WI38 (cell line): ENCODE measurements around the gene MEF2A.

Experiments
- H3K4me3 ChIP-seq: 2 replicates; pipeline ENCODE4 v1.5.1; 2011; ENCODE audit warnings: low read depth, mild to moderate bottlenecking, control low read depth, low read length
- CTCF ChIP-seq: IDR thresholded peaks from 2 replicates; pipeline ENCODE4 v1.5.1; 2012; ENCODE audit warnings: low read depth, mild to moderate bottlenecking, control low read depth, low read length

MEF2A gene

GRCh38 chr15:99538261-99538660 is 27.5 kb upstream of the MEF2A start:
- no peak overlapping the region for H3K4me3 ChIP-seq
- TF ChIP-seq CTCF, result no peak

DNA sequence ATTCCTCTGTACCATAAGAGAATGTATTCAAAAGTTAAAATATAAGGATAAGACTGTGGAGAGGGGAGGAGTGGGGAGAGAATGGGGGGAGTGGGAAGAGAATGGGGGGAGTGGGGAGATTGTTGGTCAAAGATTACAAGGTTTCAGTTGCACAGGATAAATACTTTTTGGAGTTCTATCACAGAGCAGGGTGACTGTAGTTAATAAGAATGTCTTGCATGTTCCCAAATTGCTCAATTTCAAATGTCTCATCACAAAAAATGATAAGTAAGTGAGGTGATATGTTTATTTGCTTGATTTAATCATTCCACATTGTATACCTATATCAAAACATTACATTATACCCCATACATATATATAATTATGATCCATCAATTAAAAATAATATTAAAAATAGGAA is 23.0 kb upstream of the MEF2A start:
- TF ChIP-seq CTCF, result no peak
- no peak overlapping the region for H3K4me3 ChIP-seq

- no peak for TF ChIP-seq CTCF
- H3K4me3 ChIP-seq, result no peak overlapping the region
Measured at GRCh38 chr15:99545605-99546004, 20.2 kb upstream of the MEF2A start.

GRCh38 chr15:99546441-99547100 is 19.2 kb upstream of the MEF2A start:
- no peak for TF ChIP-seq CTCF
- H3K4me3 ChIP-seq, result no peak overlapping the region

GRCh38 chr15:99547517-99547916 is 18.3 kb upstream of the MEF2A start:
- TF ChIP-seq CTCF, result no peak
- no peak overlapping the region for H3K4me3 ChIP-seq

DNA sequence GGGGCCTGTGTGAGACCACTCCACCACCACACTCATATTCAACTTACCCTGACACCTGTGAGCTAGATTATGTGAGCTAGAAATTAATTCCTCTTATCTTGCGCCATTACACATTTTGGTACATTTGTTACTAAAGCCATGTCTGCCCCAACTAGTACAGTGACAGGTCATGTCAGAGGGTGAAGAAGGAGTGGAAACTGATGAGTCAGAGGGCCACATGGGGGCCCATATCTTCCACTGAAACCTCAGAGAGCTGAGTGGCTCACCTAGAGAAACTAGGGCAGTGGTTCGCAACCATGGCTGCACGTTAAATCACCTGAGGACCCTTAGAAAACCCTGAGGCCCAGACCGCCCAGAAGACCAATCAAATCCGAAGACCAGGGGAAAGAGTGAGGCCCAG is 15.7 kb upstream of the MEF2A start:
- TF ChIP-seq CTCF, result no peak
- no peak overlapping the region for H3K4me3 ChIP-seq

- H3K4me3 ChIP-seq, result no peak overlapping the region
- TF ChIP-seq CTCF, result no peak
Measured at GRCh38 chr15:99552111-99552510, 13.7 kb upstream of the MEF2A start.
